HL-60 (cell line): ENCODE measurements around the gene PPM1H.

ENCODE experiments used
- DNase-seq, 2 experiments: peaks; one replicate each; pipeline ENCODE4 v3.0.0-alpha.2; 2010 to 2020; ENCODE audit warnings: low read depth in 1 of 2, low spot score in 1 of 2
- H3K27ac ChIP-seq: fragments of 250-450 bp; sonication (Bioruptor Pico); replicated peaks from 2 replicates; pipeline ENCODE4 v1.5.1; 2020; ENCODE audit warnings: mild to moderate bottlenecking, moderate library complexity
- H3K27me3 ChIP-seq: fragments of 250-450 bp; sonication (Bioruptor Pico); 2 replicates; pipeline ENCODE4 v1.5.1; 2021; ENCODE audit warnings: mild to moderate bottlenecking, moderate library complexity; ENCODE audit not compliant: insufficient read depth, poor library complexity, severe bottlenecking
- H3K4me3 ChIP-seq: replicated peaks from 2 replicates; pipeline ENCODE4 v1.5.1; 2011; ENCODE audit warnings: mild to moderate bottlenecking, control low read depth, low read length; ENCODE audit not compliant: insufficient read depth
- CTCF ChIP-seq: IDR thresholded peaks from one replicate; pipeline ENCODE4 v1.5.1; 2011; ENCODE audit warnings: low read length, control low read depth, inconsistent platforms; ENCODE audit not compliant: insufficient read depth
- GABPA ChIP-seq: IDR thresholded peaks from 2 replicates; pipeline ENCODE4 v1.6.1; 2012; ENCODE audit warnings: low read depth
- POLR2AphosphoS5 ChIP-seq: IDR thresholded peaks from 2 replicates; pipeline ENCODE4 v1.6.1; 2012; ENCODE audit warnings: low read depth
- REST ChIP-seq: IDR thresholded peaks from 2 replicates; pipeline ENCODE4 v1.6.1; 2012; ENCODE audit warnings: low read depth; ENCODE audit not compliant: insufficient replicate concordance
- SPI1 ChIP-seq: IDR thresholded peaks from 2 replicates; pipeline ENCODE4 v1.6.1; 2012; ENCODE audit warnings: low read depth, mild to moderate bottlenecking, borderline replicate concordance

Gene PPM1H

GRCh38 chr12:62917926-62918325 lies 17.0 kb downstream of the PPM1H start:
- DNase-seq = no peak
- H3K27me3 ChIP-seq = no peaks in the 10 kb centered on the region
- no peak for TF ChIP-seq CTCF
- no peak for TF ChIP-seq POLR2AphosphoS5
- no peak for TF ChIP-seq GABPA
- no peak for TF ChIP-seq SPI1
- TF ChIP-seq REST = no peak

GRCh38 chr12:62916632-62917425 lies 18.1 kb downstream of the PPM1H start:
- no peak overlapping the region for H3K4me3 ChIP-seq
- TF ChIP-seq GABPA = no peak
- no peak for TF ChIP-seq POLR2AphosphoS5
- TF ChIP-seq SPI1 = no peak
- H3K27ac ChIP-seq = no peak overlapping the region
- DNase-seq = no peak
- H3K27me3 ChIP-seq = no peaks in the 10 kb centered on the region

More at GRCh38 chr12:62917926-62918325, 17.0 kb downstream of the PPM1H start:
- no peak overlapping the region for H3K4me3 ChIP-seq
- no peak overlapping the region for H3K27ac ChIP-seq

- Histone ChIP-seq H3K27me3 (no peaks in the 10 kb centered on the region), H3K4me3 (no peak overlapping the region), H3K27ac (no peak overlapping the region)
- TF ChIP-seq REST (no peak), SPI1 (no peak), GABPA (no peak), CTCF (no peak), POLR2AphosphoS5 (no peak)
- no peak for DNase-seq
Observed at GRCh38 chr12:62915204-62915529, 19.8 kb downstream of the PPM1H start.

GRCh38 chr12:62914443-62915203 lies 20.3 kb downstream of the PPM1H start:
- TF ChIP-seq REST = no peak
- TF ChIP-seq SPI1 = peak; percentile 74; the same call in 1 of the 2 replicates
- DNase-seq = peak; percentile 62 to 75
- H3K27ac ChIP-seq = peak overlapping the region; percentile 26; the same call in 1 of the 2 replicates
- no peak overlapping the region for H3K4me3 ChIP-seq
- H3K27me3 ChIP-seq = no peaks in the 10 kb centered on the region
